ENCODE measurements around the gene ANTXR1. TPM values are rescaled to one million over a fixed set of nuclear protein-coding genes. Genes with fewer than 3 reads are reported as not detected.

The ANTXR1 gene
- total RNA-seq, 2 donors from 2014 or later = not detected

DNA sequence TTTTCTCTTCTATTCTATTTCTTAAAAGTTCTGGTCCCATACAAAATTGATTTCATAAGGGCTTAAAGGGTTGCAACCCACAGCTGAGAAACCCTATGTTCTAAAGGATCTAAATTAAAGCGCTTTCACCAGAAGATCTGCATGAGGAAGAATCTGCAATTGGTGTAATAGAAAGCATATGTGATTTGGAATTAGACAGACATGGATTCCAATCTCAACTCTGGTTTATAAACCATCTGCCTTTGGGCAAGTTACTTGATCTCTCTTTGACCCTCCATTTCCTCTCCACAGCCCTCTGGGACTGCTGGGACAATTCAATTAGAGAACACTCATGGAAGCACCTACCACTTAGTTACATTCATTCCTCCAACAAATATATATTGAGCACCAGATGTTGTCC is 178.7 kb downstream of the ANTXR1 start:
- Mint-ChIP-seq H3K4me1 (peaks cover 3% of the 10 kb centered on the region), H3K27me3 (peaks cover 78% of the 10 kb centered on the region), H3K27ac (no peak overlapping the region), H3K4me3 (no peak overlapping the region), H3K36me3 (ENCODE audit: low read depth) (no peaks in the 10 kb centered on the region)
- ATAC-seq (no peak), DNase-seq (no peak)
- H3K9me3 ChIP-seq (ENCODE audit: control insufficient read depth, low read length, poor library complexity, severe bottlenecking) = no peaks in the 10 kb centered on the region

DNA sequence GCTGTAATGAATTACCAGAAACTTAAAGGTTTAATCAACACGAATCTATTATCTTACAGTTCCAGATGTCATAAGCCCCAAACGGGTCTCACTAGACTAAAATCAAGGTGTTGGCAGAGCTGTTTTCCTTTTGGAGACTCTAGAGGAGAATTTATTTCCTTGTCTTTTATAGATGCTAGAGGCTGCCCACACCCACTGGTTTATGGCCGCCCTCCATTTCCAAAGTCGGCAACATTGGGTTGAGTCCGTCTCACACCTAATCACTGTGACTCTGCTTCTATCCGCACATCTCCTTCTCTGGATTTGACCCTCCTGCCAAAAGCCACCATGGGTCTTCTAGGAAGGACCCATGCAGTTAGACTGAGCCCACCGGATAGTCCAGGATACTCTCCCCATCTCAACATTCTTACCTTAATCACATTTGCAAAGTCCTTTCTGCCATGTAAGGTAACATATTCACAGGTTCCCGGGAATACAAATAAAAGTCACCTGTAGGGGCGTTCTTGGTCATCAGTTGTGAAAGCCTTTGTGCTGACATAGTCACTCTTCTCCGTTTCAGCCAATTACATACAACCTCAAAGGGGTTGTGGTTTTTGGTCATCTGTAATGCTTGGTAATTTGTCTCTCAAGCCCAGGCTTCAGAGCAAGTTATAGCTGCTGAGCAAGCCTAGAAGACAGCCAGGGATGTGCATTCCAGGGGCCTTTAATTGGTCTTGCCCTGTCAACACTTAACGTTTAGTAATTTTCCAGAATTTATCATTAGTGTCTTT is 179.4 kb downstream of the ANTXR1 start:
- no peak overlapping the region for H3K27ac Mint-ChIP-seq
- H3K9me3 ChIP-seq (ENCODE audit: control insufficient read depth, low read length, poor library complexity, severe bottlenecking) = no peaks in the 10 kb centered on the region
- ATAC-seq = no peak
- H3K36me3 Mint-ChIP-seq (ENCODE audit: low read depth) = no peaks in the 10 kb centered on the region
- H3K4me3 Mint-ChIP-seq = no peak overlapping the region
- H3K27me3 Mint-ChIP-seq = peaks cover 78% of the 10 kb centered on the region
- peaks cover 3% of the 10 kb centered on the region for H3K4me1 Mint-ChIP-seq
- no peak for DNase-seq

DNA sequence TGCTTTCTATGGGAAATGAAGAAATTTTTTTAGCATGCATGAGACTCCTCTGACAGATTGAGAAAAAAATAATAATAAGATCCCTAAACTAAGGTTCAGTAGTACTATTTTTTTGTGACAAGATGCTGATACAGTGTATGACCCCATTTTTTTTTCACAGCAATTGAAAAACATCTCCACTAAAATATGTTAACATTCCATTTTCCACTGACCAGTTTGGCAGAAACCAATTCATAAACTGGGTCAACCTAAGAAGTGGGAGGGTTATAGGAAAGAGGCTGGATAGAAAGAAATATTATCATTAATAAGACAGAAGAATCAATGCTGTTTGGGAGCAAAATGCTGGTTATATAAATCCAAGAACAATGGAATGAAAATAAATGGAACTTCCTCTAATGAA is 182.7 kb downstream of the ANTXR1 start:
- H3K27ac Mint-ChIP-seq = no peak overlapping the region
- no peaks in the 10 kb centered on the region for H3K4me1 Mint-ChIP-seq
- no peak for DNase-seq
- ATAC-seq = no peak
- peaks cover 50% of the 10 kb centered on the region for H3K27me3 Mint-ChIP-seq
- no peak overlapping the region for H3K4me3 Mint-ChIP-seq
- H3K9me3 ChIP-seq (ENCODE audit: control insufficient read depth, low read length, poor library complexity, severe bottlenecking) = no peaks in the 10 kb centered on the region
- no peaks in the 10 kb centered on the region for H3K36me3 Mint-ChIP-seq (ENCODE audit: low read depth)

DNA sequence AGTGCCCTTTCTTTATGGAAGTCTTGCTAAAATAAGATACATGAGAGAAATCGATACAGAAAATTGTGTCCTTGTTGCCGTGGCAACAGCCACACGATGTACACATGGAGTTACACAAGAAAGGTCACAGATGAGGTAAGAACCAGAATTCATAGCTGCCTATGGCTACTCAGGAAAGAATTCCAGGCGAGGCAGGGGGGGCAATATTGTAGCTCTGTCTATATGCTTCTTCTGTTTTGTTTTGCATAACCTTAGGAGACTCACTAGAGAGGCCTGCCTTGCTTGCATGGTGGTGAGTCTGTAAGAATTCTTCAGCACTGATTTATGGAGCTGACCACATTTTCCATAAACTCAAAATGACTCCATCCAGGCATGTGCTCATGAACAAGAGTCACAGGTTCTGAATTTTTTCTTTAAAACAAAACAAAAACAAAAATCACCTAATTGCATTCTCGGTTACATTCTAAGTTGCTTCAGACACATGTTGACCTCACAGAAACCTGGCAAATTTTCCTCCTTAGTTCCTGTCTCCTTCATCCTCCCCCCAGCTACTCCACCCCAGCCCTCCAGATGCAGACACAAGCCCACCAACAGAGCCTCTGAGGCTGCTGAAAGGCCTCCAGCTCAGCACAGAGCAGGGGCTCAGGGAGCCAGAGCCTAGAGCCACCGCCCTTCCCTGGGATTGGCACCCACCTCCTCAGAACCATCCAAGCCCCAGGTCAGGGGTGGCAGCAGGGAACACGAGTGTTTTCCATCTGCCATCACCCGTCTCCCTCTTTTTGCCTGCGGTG is 183.5 kb downstream of the ANTXR1 start:
- Mint-ChIP-seq H3K27ac (no peak overlapping the region), H3K27me3 (peaks cover 41% of the 10 kb centered on the region), H3K4me1 (no peaks in the 10 kb centered on the region), H3K36me3 (ENCODE audit: low read depth) (no peaks in the 10 kb centered on the region), H3K4me3 (no peak overlapping the region)
- ATAC-seq (no peak), DNase-seq (no peak)
- no peaks in the 10 kb centered on the region for H3K9me3 ChIP-seq (ENCODE audit: control insufficient read depth, low read length, poor library complexity, severe bottlenecking)

DNA sequence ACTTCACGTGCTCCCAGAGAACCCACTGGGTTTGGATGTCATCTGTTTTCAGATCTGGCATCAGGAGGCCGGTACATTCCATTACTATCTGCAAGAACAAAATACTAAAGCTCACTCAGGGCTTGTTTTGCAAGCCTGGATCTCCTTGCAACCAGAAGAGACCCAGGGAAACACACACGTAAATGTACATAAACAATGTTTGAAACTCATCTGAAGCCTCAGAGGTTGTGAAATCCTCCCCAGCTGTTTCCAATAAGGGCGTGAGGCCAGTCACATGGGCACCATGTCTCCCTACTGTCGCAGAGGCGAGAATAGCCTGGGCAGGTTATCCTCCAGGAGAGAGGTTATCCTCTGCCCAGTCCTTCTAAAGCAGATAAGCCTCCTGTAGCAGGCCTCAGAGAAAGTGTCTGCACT is 187.1 kb downstream of the ANTXR1 start:
- no peaks in the 10 kb centered on the region for H3K36me3 Mint-ChIP-seq (ENCODE audit: low read depth)
- no peak overlapping the region for H3K27ac Mint-ChIP-seq
- no peak for DNase-seq
- no peak overlapping the region for H3K4me3 Mint-ChIP-seq
- peaks cover 3% of the 10 kb centered on the region for H3K4me1 Mint-ChIP-seq
- H3K27me3 Mint-ChIP-seq = peaks cover 13% of the 10 kb centered on the region
- no peak for ATAC-seq
- no peaks in the 10 kb centered on the region for H3K9me3 ChIP-seq (ENCODE audit: control insufficient read depth, low read length, poor library complexity, severe bottlenecking)

DNA sequence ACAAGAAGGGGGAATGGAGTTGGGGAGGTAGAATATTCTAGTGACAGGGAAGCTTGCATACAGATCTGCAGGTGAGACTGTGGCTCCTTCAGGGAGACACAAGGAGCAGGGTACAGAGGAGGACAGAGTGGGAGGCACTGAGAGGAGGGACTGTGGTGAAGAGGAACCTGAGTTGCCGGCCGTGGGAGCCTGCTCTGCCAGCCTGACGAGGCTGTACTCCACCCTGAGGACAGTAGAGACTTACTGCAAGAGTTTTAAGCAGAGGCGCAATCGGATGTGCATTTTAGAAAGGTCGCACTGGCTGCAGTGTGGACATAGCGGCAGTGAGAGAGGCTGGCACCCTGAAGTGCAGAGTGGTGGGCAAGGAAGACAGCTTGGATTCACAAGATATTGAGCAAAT is 188.3 kb downstream of the ANTXR1 start:
- Mint-ChIP-seq H3K4me3 (no peak overlapping the region), H3K4me1 (peaks cover 3% of the 10 kb centered on the region), H3K27me3 (peaks cover 13% of the 10 kb centered on the region), H3K27ac (no peak overlapping the region), H3K36me3 (ENCODE audit: low read depth) (no peaks in the 10 kb centered on the region)
- ATAC-seq (no peak), DNase-seq (no peak)
- H3K9me3 ChIP-seq (ENCODE audit: control insufficient read depth, low read length, poor library complexity, severe bottlenecking) = no peaks in the 10 kb centered on the region

DNA sequence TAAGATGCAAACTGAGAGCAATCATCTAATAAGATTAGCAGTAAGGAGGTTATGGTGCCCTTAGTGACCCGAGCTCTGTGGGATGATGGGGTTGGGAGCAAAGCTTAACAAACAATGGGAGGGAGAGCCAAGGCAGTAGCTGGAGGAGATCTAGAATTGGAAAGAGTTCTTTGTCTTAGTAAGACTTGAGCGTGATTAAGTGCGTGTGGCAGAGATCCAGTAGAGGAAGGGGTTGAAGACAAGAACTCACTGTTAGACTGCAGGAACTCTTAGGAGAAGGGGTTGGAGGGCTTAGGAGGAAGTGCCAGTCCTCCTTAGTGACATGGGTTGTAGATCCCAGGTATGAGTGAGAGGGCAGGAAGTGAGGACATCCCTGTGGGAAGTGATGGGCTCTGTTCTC is 189.3 kb downstream of the ANTXR1 start:
- H3K4me1 Mint-ChIP-seq = peaks cover 3% of the 10 kb centered on the region
- peaks cover 12% of the 10 kb centered on the region for H3K27me3 Mint-ChIP-seq
- no peaks in the 10 kb centered on the region for H3K36me3 Mint-ChIP-seq (ENCODE audit: low read depth)

DNA sequence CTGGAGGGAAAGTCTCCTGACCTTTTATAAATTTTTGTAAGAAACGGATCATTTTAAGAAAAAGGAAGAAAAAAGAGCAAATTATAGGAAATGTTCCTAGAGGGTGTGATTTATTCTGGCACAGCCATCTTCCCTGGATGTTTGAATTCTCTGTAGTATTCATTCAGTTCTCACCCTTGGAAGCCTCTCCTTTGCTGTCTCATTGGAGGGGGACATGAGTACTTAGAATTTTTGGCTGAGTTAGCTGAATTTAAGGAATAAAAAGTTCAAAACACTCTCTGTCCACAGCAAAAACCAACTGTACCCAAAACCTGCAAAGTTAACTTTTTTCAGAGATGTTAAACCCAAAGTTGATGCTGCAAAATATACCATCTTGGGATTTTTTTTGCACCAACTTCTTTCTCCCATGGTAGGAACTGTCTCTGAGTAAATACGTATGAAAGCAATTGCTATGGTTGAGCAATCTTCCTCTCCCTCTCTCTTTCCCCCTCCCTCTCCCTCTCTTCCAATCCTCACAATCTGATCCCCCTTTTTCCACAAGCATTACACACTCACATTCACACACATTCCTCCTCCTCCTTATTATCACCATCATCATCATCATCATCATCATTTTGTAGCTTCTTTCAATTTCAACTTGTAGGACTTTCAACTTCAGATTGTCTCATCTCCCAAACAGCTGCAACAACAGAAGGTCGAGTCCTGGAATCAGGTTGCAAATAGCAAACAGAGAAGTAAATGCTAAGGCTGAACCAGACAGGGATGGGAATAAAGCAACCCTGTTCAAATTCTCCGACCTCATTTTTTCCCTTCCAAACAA is 190.4 kb downstream of the ANTXR1 start:
- peaks cover 3% of the 10 kb centered on the region for H3K4me1 Mint-ChIP-seq
- ATAC-seq = no peak

More for the DNA sequence above, 189.3 kb downstream of the ANTXR1 start:
- ATAC-seq (no peak), DNase-seq (no peak)
- H3K9me3 ChIP-seq (ENCODE audit: control insufficient read depth, low read length, poor library complexity, severe bottlenecking) = no peaks in the 10 kb centered on the region
- no peak overlapping the region for H3K4me3 Mint-ChIP-seq
- H3K27ac Mint-ChIP-seq = no peak overlapping the region

DNA sequence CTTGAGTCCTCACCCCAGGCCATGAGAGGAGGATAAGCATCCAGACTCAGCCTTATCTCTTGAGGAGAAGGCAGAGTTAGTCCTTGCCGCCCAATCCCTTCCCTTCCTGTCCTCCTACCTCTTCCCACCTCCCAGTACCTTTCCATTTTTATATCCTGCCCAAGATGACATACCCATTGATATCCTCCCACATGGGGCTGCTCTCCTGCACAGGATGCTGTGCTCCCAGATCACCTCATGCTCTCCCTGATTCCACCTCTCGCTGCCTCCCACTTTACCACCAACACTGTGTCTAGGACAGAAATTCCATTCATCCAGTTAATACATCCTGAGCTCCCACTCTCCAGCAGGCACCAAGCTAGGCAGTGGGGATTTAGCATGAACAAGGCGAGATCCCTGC is 191.7 kb downstream of the ANTXR1 start:
- H3K27ac Mint-ChIP-seq = no peak overlapping the region
- H3K27me3 Mint-ChIP-seq = peaks cover 17% of the 10 kb centered on the region
- H3K9me3 ChIP-seq (ENCODE audit: control insufficient read depth, low read length, poor library complexity, severe bottlenecking) = no peaks in the 10 kb centered on the region
- peaks cover 3% of the 10 kb centered on the region for H3K4me1 Mint-ChIP-seq
- no peaks in the 10 kb centered on the region for H3K36me3 Mint-ChIP-seq (ENCODE audit: low read depth)
- ATAC-seq (no peak), DNase-seq (no peak)
- H3K4me3 Mint-ChIP-seq = no peak overlapping the region

More for the DNA sequence above, 190.4 kb downstream of the ANTXR1 start:
- Mint-ChIP-seq H3K36me3 (ENCODE audit: low read depth) (no peaks in the 10 kb centered on the region), H3K27ac (no peak overlapping the region), H3K27me3 (peaks cover 17% of the 10 kb centered on the region), H3K4me3 (no peak overlapping the region)
- DNase-seq = no peak
- no peaks in the 10 kb centered on the region for H3K9me3 ChIP-seq (ENCODE audit: control insufficient read depth, low read length, poor library complexity, severe bottlenecking)

DNA sequence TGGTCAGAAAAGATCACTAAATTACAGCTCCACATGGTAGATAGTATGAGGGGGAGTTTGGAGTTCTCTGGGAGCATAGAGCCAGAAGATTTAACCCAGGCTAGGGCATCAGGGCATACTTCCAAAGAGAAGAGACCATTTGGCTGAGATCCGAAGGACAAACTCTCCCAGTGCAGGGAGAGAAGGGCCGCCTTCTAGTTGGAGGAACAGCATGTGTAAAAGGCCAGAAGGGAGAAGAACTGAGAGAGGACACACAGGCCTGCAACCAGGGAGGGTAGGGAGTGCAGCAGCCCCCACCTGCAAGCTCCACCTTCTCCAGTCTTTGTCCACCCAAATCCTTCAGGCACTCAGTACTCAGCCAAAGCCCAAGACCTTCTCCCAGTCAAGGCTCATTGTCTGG is 192.1 kb downstream of the ANTXR1 start:
- H3K27ac Mint-ChIP-seq = no peak overlapping the region
- H3K27me3 Mint-ChIP-seq = peaks cover 17% of the 10 kb centered on the region
- peaks cover 3% of the 10 kb centered on the region for H3K4me1 Mint-ChIP-seq
- no peak overlapping the region for H3K4me3 Mint-ChIP-seq
- H3K36me3 Mint-ChIP-seq (ENCODE audit: low read depth) = no peaks in the 10 kb centered on the region
- DNase-seq (no peak), ATAC-seq (no peak)
- H3K9me3 ChIP-seq (ENCODE audit: control insufficient read depth, low read length, poor library complexity, severe bottlenecking) = no peaks in the 10 kb centered on the region

DNA sequence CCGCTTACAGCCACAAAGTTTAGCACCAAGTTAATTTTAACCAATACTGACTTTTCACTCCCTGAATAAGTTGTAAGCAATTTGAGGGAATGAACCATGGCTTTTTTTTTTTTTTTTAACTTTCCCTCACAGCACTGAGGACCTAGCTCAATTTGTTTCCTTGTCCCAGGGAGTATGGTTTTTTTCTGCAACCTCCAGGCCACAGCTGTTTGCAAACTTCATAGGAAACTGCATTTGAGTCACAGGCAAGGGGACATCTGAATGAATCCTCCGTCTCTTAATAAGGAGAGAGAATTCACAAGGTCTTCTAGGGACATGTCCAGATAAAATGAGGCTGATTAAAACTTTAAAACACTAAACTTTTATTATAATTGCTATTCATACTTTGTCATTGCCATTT is 192.5 kb downstream of the ANTXR1 start:
- H3K36me3 Mint-ChIP-seq (ENCODE audit: low read depth) = no peaks in the 10 kb centered on the region

DNA sequence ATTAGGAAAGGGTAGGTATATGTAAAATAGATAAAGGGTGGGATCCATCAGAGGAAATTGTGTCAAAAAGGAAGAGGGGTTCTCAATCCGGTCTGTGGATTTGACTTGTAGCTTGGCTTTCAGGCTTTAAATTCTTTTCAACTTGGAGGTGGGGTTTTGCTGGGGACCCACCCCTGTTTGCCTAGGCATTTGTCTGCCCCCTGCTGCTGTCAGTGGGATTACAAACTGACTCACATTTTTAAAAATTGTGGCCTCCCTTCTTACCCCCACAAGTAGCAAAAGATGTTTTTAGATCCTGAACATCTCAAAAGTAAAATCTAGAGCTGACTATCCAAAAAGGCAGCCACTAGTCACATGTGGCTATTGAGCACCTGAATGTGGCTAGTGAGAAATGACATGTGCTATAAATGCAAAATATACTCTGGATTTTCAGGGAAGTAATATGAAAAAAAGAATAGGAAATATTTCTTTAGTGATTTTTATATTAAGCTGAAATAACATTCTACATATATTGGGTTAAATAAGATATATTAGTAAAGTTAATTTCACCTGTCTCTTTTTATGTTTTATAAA is 195.1 kb downstream of the ANTXR1 start:
- Mint-ChIP-seq H3K36me3 (ENCODE audit: low read depth) (no peaks in the 10 kb centered on the region), H3K27ac (no peak overlapping the region), H3K4me1 (peaks cover 3% of the 10 kb centered on the region), H3K27me3 (peaks cover 17% of the 10 kb centered on the region), H3K4me3 (no peak overlapping the region)
- no peaks in the 10 kb centered on the region for H3K9me3 ChIP-seq (ENCODE audit: control insufficient read depth, low read length, poor library complexity, severe bottlenecking)
- ATAC-seq (no peak), DNase-seq (no peak)

More for the DNA sequence above, 192.5 kb downstream of the ANTXR1 start:
- Mint-ChIP-seq H3K4me1 (peaks cover 3% of the 10 kb centered on the region), H3K4me3 (no peak overlapping the region), H3K27me3 (peaks cover 17% of the 10 kb centered on the region), H3K27ac (no peak overlapping the region)
- ATAC-seq (no peak), DNase-seq (no peak)
- H3K9me3 ChIP-seq (ENCODE audit: control insufficient read depth, low read length, poor library complexity, severe bottlenecking) = no peaks in the 10 kb centered on the region

DNA sequence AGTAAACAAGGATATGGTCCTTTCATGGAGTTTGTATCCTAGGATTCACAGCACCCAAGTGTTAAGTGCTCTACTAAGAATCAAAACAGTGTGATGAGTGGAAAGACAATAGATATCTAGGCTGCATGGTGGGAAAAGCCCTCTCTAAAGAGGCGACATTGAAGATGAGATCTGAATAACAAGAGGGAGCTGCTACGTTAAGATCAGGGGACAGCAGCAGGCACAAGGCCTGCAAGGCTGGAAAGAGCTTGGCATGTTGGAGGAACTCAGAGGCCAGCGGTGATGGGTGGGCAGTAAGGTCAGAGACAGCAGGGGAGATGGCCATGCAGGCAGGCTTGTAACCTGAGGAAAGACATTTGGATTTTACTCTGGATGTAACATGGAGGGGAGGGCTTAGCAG is 196.5 kb downstream of the ANTXR1 start:
- DNase-seq (no peak), ATAC-seq (no peak)
- Mint-ChIP-seq H3K27ac (no peak overlapping the region), H3K4me3 (no peak overlapping the region), H3K27me3 (peaks cover 23% of the 10 kb centered on the region), H3K36me3 (ENCODE audit: low read depth) (no peaks in the 10 kb centered on the region), H3K4me1 (no peaks in the 10 kb centered on the region)
- no peaks in the 10 kb centered on the region for H3K9me3 ChIP-seq (ENCODE audit: control insufficient read depth, low read length, poor library complexity, severe bottlenecking)

All from T-helper 17 cell (primary cell).